GM18511 (cell line): Measurements from ENCODE around the gene H3-3A.
A peak's percentile ranks its signal among the peaks of the same experiment; 100 is the strongest.

Source experiments
- ATAC-seq: cut with Tn5 transposase; IDR thresholded peaks from one replicate; pipeline ENCODE4 v1.9.1; 2021; ENCODE audit warnings: mild to moderate bottlenecking, moderate library complexity; ENCODE audit not compliant: unreplicated experiment

H3-3A gene

DNA sequence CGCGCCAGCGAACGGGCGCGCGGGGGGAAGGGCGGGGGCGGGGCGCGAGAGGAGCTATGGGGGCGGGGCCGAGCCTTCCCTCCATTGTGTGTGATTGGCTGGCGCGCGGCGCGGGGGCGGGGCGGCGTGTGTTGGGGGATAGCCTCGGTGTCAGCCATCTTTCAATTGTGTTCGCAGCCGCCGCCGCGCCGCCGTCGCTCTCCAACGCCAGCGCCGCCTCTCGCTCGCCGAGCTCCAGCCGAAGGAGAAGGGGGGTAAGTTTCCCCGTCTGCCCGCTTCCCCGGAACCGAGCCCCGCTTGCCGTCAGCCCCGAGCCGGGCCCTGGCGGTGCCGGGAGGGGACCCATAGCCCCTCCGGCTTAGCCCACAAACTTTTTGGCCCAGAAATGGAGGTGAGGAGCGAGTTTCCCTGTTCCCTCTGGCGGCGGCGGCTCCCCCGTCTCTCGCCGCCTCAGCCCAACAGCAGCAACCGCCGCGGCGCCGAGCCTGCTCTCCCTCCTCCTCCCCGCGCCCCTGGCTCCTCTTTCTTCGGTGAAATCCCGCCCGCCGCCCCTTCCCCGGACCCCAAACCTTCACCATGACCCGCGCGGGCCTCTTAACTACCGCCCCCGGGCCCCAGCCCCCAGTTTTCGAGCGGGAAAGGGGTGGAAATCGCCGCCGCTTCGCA, at the start of gene H3-3A:
Gene H3-3A (plus strand): TSS at position 159 of the 666 bp plus-strand sequence. CDS start 1,636 bp downstream, outside the sequence.
- peak; percentile 81 for ATAC-seq

DNA sequence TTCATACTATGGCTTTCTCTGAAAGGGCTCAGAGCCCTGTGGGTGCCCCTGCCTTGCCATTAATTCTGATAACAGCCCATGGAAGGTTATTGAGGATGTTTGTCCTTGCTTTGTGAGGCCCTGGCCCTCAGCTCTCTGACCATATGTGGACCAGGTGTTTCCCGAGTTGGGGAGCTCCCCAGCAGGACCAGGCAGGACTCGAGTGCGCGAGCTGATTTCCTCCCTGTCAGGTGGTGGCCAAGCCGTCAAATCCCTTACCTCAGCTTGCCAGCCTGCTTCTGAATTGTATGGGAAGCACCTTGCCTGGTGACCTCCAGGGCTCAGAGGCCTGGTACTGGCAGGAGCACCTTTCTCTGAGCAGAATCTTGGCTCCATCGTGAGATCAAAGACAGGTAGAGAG, 45.4 kb upstream of the H3-3A start:
- no peak for ATAC-seq

DNA sequence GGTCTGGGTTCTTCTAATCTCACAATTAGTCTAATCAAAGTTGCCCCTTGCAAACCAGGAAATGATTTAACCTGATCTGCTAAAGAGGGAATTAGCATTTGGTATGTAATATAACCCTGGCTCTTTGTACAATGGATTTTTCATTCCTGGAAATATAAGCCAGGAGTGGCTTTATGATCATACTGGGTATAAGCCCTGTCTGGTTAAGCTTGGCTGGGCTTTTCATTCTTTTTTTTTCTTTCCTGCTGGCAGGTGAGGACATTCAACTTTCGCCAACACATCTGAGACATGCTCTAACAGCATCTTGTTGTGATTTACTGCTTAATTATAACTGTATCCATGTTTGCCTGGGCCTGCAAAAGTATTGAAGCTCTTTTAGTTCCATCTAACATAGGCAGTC, 42.9 kb upstream of the H3-3A start:
- no peak for ATAC-seq

DNA sequence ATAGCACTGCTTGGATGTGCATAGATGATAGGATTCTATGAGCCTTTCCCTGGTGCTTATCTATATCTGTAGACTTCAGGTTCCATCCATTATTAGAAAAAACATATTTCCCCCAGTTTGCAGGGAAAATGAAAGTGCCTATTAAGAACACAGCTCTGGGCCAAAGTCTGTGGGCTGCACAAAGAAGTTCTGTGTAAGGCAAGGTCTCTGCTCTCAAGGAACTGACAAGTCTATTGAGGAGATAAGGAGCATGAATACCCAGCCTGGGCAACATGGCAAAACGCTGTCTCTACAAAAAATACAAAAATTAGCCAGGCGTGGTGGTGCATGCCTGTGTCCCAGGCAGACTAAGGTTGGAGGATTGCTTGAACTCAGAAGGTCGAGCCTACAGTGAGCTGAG, 41.1 kb upstream of the H3-3A start:
- ATAC-seq = no peak

DNA sequence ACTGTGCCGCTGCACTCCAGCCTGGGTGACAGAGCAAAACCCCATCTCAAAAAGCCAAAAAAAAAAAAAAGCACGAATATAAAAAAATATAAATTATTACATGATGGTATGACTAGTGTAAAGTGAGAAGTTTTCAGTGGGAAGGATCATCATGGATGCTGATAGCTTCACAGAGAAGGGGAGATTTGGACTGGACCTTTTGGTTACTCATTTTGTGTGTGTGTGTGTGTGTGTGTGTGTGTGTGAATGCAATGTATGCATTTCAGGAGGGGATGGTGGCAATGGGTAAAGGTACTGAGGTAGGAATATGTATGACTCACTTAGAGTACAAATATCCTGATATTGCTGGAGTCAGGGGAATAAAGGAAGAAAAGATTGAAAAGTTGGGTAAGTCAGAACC, 40.7 kb upstream of the H3-3A start:
- no peak for ATAC-seq

DNA sequence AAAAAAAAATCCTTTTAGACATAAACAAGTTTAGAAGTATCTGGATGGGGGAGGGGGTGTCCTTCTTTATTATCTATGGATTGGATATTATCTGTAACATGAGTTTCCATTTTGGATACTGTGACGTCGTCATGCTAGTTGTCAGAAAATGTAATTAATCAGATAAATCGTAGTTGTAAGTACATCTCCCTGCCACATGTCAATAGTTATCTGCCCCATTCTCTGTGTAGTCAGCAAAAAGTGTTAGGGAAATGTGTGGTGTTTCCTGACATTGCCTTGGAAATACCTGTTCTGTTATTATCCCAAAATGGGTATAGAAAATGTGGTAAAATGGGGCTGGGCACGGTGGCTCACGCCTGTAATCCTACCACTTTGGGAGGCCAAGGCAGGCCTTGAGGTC, 38.8 kb upstream of the H3-3A start:
- no peak for ATAC-seq

DNA sequence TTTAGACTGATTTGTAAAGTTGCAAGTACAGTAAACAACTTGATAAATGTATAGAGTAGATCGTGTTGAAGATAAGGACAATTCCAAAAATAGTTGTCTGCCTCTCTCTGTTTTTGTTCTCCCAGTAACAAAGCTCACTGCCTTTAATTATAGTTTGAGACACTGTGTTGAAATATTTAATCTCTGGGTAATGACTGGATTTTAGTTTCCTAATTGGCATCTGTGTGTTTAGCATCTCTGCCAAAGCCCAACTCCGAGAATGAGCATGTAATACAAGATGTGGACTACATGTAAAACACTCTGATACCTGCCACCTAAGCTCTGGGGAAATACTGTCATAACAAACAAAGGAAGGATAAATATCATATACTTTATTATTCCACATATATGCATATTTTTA, 35.7 kb upstream of the H3-3A start:
- no peak for ATAC-seq

DNA sequence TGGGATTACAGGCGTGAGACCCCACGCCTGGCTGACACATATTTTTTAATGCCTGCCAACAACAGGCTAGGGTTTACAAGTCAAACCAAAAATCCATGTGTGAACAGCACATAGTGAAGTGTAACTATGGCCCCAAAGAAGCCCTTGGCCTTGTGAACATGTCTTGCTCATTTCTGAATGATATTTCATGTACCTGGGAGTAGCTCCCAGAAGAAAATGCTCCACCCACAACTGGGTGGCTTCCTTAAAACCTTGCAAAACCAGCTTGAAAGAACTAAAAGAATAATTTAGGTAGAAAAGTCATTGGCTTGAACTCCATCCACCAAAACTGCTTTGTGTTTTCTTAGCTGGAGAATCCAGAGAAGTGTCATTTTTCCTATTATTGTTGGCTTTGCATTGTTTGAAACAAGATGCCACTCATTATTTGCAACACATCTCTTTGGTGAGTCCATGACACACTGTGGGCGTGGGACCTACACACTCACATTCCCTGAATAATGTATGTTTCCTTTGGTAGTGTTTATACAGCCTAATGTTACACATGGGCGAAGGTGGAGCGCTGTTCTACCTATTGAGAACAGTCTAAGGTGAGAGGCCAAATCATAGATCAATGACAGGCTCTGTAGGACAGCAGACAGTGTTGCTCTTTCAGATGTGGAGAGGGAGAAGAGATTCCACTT, 34.8 kb upstream of the H3-3A start:
- no peak for ATAC-seq

DNA sequence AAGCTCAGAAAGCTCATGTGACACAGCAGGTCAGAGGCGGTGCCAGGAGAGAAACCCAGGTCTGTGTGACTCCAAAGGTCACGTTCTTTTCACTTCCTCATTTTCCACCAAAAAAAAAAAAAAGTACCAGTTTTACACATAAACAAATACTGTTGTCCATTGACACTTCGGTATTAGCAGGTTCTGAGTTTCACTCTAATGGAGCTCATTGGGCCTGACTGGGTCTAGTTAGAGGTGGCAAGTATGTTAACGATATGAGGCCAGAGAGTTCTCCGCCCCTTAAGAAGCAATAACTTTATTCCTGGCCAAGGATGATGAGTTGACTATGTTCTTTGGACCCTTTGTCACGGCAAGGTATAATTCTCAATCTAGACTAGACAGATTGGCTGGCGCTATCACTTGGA, 33.4 kb upstream of the H3-3A start:
- ATAC-seq = peak; percentile 93

DNA sequence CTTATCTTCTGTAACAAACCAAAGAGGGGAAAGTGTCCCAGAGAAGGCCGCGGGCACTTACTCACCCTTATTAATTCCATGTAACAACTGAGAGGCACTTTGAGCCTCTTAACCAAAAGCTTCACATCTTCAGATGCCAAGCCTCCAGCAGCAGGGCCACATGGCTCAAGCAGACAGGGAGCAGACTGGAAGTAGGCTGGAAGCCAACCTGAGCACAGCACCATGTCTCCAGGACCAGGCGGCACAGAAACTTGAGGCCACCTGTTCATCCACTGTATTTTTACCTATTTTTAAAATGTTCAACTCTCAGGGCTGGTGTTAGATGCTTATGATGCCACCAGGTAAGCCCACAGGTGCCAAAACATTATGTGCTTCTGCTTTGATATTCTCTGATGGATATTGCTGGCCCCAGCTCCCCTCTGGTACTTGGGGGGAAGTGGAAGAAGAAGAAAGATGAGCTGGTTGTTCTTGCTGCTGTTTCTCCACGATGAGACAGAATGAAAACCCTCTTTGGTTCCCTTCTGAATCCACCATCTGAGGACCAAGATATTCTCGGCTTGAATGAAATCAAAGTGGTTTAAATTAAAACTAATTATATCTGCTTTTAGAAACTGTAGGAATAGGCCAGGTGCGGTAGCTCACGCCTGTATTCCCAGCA, 32.8 kb upstream of the H3-3A start:
- ATAC-seq = no peak

DNA sequence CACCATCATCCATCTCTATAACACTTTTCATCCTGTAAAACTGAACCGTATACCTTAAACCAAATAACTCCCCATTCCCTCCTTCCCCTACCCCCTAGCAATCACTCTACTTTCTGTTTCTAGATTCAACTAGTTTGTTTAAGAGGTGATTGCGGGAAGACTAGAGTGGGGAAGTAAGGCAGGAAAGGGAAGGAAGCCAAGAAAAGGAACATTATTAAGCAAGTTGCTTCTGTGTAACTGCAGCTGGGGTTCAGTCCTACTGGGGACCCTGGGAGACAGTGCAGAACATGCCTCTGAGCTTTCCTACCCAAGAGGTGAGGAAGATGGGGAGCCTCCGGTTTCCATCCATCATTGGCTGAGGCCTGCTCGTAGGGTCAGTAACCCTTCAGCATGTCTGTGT, 28.9 kb upstream of the H3-3A start:
- no peak for ATAC-seq

DNA sequence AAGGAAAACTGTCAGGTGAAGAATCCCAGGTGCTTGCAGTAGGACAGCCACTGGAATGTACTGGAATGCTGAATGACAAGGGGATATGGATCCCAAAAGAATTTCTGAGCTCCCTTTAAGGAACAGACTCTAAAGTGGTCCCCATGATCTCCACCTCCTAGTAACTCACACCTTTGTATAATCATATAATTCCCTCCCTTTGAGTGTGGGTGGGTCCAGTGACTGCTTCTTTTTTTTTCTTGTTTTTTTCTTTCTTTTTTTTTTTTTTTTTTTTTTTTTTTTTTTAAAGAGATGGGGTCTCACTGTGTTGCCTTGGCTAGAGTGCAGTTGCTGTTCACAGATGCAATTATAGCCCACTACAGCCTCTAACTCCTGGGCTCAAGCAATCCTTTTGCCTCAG, 28.5 kb upstream of the H3-3A start:
- ATAC-seq = no peak

DNA sequence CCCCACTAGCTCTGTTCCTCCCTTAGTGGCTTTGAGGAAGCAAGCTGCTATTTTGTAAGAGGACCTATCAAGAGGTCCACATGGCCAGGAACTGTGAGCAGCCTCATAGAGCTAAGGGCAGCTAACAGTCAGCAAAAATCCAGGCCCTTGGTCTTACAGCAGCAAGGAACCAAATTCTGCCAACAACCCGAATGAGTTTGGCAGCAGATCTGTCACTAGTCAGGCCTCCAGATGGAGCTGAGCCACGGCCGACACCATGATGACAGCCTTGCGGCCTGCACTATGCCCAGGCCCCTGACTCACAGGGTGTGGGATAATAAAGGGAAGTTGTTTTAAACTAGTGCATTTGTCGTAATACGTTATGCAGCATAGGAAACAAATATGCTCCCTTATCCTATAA, 28.0 kb upstream of the H3-3A start:
- ATAC-seq = no peak

DNA sequence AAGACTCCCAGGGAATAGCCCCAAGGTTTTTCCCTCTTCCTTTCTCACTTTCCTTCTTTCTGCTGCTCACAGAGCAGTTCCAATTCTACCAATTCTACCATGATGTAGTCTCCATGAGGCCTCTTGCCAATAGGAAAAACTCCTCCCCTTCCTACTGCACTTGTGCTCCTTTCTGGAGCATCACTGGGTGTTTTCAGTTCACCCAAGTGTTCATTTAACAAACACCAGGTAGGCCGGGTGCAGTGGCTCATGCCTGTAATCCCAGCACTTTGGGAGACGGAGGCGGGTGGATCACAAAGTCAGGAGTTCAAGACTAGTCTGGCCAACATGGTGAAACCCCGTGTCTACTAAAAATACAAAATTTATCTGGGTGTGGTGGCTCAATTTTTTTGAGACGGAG, 26.6 kb upstream of the H3-3A start:
- ATAC-seq = no peak

DNA sequence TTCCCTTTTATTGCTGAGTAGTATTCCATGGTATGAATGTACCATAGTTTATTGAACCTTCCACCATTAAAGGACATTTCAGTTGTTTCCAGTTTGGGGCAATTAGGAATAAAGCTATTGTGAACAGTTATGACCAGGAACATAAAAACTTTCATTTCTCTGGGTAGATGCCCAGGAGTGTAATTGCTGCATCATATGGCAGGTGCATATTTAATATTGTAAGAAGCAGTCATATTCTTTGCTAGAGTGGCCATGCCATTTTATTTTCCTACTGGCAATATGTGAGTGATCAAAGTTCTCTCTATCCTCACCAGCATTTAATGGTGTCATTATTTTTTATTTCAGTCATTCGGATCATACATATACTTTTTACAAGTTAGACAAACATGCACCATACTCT, 23.9 kb upstream of the H3-3A start:
- ATAC-seq = no peak

DNA sequence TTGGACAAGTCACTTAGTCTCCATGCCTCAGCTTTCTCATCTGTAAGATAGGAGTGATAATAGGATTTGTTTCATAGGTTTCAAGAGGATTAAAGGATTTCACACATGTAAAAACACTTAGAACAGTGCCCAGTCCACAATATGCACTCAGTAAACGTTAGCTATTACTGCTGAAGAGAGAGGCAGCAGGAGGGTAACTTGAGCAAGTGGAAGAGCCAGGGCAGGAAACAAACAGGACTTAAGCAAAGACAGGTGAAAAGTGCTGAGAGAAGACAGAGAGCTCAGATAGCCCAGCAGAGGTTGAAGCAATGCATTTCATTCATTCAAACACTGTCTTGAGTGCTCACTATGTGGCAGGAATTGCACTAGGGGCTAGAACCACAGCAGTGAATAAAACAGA, 21.1 kb upstream of the H3-3A start:
- no peak for ATAC-seq

DNA sequence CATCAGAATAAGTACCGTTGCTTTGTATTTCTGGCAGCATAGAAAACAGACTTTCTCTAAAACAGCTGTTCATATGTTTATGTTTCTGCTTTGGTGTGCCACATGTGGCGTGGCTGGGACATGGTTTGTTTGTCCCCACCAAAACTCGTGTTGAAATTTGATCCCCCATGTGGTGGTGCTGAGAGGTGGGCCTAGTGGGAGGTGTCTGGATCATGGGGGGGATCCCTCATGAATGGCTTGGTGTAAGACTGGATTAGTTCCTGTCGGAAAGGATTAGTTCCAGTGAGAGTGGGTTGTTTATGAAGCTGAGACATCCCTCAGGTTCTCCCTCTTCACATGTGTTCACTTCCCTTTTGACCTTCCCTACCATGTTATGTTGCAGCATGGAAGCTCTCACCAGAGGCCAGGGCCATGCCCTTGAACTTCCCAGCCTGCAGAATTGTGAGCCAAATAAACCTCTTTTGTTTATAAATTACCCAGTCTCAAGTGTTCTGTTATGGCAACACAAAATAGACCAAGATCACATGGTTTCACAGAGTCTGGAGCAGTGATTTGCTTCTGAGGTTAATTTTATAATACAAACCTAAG, 17.9 kb upstream of the H3-3A start:
- ATAC-seq = no peak

DNA sequence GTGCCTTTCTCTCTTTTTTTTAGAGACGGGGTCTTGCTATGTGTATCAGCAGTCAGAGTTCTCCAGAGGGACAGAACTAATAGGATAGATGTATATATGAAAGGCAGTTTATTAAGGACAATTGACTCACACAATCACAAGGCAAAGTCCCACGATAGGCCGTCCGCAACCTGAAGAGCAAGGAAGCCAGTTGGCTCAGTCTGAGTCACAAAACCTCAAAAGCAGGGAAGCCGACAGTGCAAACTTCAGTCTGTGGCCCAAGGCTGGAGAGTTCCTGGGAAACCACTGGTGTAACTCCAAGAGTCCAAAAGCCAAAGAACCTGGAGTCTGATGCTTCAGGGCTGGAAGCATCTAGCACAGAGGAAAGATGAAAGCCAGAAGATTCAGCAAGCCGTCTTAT, 16.3 kb upstream of the H3-3A start:
- ATAC-seq = no peak

DNA sequence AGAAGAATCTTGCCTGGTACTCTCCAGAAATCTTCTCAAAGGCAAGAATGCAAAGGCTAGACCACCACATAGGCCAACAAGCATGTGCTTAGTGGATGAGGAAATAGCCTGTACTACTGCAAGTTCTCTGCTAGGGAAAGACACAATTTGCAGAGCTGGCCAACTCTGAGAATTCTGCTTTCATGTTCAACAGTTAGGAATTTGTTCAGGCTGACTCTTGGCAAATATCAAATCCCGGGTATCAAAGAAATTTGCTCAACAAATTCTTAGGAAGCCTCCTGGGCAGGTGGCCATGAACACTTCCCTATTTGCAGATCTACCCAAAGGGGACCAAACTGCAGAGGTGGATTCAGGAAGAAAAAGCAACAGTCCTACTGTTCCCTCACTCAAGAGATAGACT, 15.0 kb upstream of the H3-3A start:
- no peak for ATAC-seq

DNA sequence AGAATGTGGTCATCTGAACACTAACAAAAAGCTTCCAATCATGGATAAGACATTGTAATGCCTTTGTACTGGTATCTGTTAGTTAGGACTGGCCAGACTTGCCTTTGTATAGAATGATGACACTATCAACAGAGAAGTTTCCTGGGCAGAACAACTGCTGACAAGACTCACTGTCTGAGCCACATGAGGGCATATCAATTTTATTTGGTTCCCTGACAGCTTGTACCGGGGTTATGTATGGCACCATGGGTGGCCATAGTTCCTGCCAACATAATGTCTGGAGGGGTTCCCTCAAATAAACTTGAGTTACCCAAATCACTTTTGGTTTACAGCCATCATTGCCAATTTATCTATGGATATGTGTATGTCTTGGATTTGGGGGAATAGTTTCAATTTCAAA, 13.6 kb upstream of the H3-3A start:
- no peak for ATAC-seq

DNA sequence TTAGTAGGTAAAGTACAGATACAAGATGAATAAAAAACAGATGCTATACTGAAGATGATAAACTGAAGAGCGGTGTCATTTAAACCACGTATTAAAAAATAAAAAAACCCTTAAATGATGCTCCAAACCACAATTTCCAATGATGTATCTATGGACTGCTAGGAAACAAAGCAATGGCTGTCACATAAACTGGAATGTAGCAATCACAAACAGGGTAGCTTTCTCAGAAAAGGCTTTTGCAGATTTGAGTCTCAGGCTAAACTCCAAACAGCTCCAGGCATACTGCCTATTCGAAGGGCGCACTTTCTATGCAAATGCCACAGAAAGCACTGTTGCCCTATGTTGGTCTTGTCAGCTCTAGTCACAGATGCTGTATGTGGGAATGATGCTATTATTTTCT, 12.4 kb upstream of the H3-3A start:
- ATAC-seq = no peak

DNA sequence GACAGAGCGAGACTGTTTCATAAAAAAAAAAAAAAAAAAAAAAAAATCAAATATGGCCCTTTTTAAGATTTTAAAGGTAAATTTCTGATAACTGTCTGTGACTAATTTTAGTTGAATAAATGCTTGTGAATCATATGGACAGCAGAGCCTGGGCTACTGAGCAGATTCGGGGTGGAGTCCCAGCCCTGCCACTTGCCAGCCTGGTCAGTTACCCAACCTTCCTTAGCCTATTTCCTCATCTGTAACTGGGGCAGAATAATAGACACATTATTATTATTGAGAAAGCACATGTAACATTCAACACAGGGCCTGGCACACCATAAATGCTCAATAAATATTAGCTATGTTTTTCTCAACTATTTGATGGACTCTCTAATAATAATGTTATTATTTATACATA, 11.2 kb upstream of the H3-3A start:
- ATAC-seq = no peak
